HepG2 (cell line): ENCODE data around the gene KIF5B.
"Not testable (repeated sequence)": the region's sequence is repeated elsewhere in the genome, so short reads cannot be mapped to it uniquely, and the experiment has no call there.

Experiments
- ATF7 ChIP-seq, 2 experiments: fragments of 450-650 bp in 1 of 2; sonication (generic) in 1 of 2; formaldehyde crosslinking in 1 of 2; IDR thresholded peaks; 2 replicates each; pipeline versions ENCODE4 v1.4.0 to v1.6.1; 2016 to 2020; ENCODE audit warnings: antibody characterized with exemption in 1 of 2, mild to moderate bottlenecking in 1 of 2, missing genetic modification reagents in 1 of 2
- ETS1 ChIP-seq: sonication (generic); formaldehyde crosslinking; IDR thresholded peaks from 2 replicates; pipeline ENCODE4 v1.4.0; 2020; ENCODE audit warnings: missing genetic modification reagents
- FOXP4 ChIP-seq: sonication (generic); formaldehyde crosslinking; IDR thresholded peaks from 2 replicates; pipeline ENCODE4 v1.4.0; 2020; ENCODE audit warnings: missing genetic modification reagents
- PRPF4 ChIP-seq: fragments of 200-400 bp; formaldehyde crosslinking; IDR thresholded peaks from 2 replicates; pipeline ENCODE4 v1.6.1; 2016; ENCODE audit warnings: low read length, low read depth; ENCODE audit not compliant: poor library complexity, severe bottlenecking
- SRSF4 ChIP-seq: fragments of 200-400 bp; formaldehyde crosslinking; IDR thresholded peaks from one replicate; pipeline ENCODE4 v1.6.1; 2018; ENCODE audit warnings: mild to moderate bottlenecking, low read depth, low read length, moderate library complexity; ENCODE audit not compliant: poor library complexity, severe bottlenecking
- ZHX1 ChIP-seq: sonication (generic); formaldehyde crosslinking; IDR thresholded peaks from 2 replicates; pipeline ENCODE4 v1.8.1; 2022; ENCODE audit warnings: low read depth, mild to moderate bottlenecking, missing genetic modification reagents
- ZMYM2 ChIP-seq: sonication (generic); formaldehyde crosslinking; IDR thresholded peaks from 2 replicates; pipeline ENCODE4 v1.8.0; 2022; ENCODE audit warnings: mild to moderate bottlenecking, missing genetic modification reagents

GRCh38 chr10:32098566-32099259 lies 42.5 kb upstream of the KIF5B start:
- TF ChIP-seq SRSF4; ATF7 (IDR thresholded peaks at IDR 0.05); ATF7 (CRISPR knock-in tag; IDR thresholded peaks at IDR 0.05); ZHX1 (CRISPR knock-in tag); FOXP4 (CRISPR knock-in tag); ZMYM2; ETS1; PRPF4: not testable (repeated sequence)
